Tibial nerve (tissue), 4 donors: ENCODE results near the gene VCX.

Source experiments
- CTCF ChIP-seq, 5 experiments: fragments of 200-600 bp in 3 of 5; fragments of 450-650 bp in 2 of 5; sonication (generic) in 3 of 5; IDR thresholded peaks; one replicate each; pipeline ENCODE4 v1.5.1; 2016 to 2019; ENCODE audit warnings: antibody characterized with exemption in 5 of 5, mild to moderate bottlenecking in 3 of 5, moderate library complexity in 2 of 5
- EP300 ChIP-seq, 2 donors: sonication (generic); formaldehyde crosslinking; IDR thresholded peaks; one replicate each; pipeline ENCODE4 v1.6.1; 2017; ENCODE audit warnings: antibody characterized with exemption in 2 of 2, mild to moderate bottlenecking in 1 of 2
- POLR2A ChIP-seq, 2 donors: fragments of 450-650 bp; IDR thresholded peaks; one replicate each; pipeline ENCODE4 v1.6.1; 2017; ENCODE audit warnings: antibody characterized with exemption in 2 of 2, mild to moderate bottlenecking in 2 of 2, moderate library complexity in 2 of 2

- TF ChIP-seq CTCF (IDR thresholded peaks at IDR 0.05) (no peak), EP300 (IDR thresholded peaks at IDR 0.05) (no peak), POLR2A (IDR thresholded peaks at IDR 0.05) (no peak)
Observed at GRCh38 chrX:7889680-7890079, 46.7 kb downstream of the VCX start.
